ENCODE measurements around the gene AQP12A. TPM values are rescaled to one million over a fixed set of nuclear protein-coding genes. Genes with fewer than 3 reads are reported as not detected.

Gene AQP12A
- total RNA-seq, 3 donors from 2014 or later: not detected

DNA sequence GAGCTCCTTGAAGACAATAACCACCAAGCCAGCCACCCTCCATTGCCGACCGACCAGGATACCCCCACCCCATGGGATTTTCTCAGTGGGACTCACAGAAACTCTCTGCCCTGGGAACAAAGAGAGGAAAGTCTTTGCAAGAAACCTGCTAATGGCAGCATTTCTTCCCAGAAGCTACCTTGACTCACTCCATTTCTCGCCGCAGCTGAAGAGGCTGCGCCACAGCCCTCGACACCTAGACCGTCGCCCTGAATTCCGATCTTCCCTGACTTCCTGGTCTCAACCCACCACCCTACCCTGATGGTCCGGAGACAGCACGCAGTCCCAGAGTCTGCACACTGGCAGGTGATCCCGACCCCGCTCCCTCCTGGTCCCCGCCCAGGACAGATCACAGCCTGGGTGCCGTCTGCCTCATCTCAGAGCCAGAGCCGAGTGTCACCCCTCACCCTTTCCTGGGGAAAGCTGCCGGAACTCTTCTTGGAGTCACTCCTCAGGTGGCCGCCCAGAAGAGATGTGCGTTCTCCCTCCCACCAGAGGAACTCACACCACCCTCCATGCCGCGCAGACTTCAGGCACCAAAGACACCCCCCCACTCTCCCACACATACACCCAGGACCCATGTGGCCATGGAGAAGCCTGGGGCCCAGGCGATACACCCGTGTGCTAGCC, 24.6 kb downstream of the AQP12A start:
- Mint-ChIP-seq H3K36me3 (ENCODE audit: insufficient read depth) (no peaks in the 10 kb centered on the region), H3K27me3 (ENCODE audit: low read depth) (peaks cover 1% of the 10 kb centered on the region), H3K4me1 (ENCODE audit: low read depth) (no peaks in the 10 kb centered on the region), H3K4me3 (no peak overlapping the region), H3K9me3 (no peaks in the 10 kb centered on the region)
- ATAC-seq (no peak), DNase-seq (no peak)

DNA sequence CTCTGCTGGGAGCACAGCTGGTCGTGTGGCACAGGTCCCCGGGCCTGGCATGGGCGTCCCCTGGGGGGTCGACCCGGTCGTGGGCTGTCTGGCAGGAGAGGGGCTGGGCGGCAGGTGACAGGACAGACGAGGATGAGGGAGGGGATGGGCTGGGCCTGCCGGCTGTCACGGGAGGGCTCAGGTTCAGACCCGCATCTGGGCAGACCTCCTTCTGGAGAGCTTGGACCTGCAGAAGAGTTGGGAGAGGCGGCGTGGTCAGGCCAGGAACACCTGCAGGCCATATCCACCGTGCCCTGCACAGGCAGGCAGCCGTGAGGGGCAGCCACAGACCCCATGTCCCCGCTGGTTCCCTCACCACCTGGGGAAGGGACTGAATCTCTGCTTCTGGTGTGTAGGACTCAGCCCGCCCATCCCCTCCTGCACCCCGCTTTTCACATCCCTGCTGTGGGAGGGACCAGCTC, 25.5 kb downstream of the AQP12A start:
- no peaks in the 10 kb centered on the region for H3K9me3 Mint-ChIP-seq

DNA sequence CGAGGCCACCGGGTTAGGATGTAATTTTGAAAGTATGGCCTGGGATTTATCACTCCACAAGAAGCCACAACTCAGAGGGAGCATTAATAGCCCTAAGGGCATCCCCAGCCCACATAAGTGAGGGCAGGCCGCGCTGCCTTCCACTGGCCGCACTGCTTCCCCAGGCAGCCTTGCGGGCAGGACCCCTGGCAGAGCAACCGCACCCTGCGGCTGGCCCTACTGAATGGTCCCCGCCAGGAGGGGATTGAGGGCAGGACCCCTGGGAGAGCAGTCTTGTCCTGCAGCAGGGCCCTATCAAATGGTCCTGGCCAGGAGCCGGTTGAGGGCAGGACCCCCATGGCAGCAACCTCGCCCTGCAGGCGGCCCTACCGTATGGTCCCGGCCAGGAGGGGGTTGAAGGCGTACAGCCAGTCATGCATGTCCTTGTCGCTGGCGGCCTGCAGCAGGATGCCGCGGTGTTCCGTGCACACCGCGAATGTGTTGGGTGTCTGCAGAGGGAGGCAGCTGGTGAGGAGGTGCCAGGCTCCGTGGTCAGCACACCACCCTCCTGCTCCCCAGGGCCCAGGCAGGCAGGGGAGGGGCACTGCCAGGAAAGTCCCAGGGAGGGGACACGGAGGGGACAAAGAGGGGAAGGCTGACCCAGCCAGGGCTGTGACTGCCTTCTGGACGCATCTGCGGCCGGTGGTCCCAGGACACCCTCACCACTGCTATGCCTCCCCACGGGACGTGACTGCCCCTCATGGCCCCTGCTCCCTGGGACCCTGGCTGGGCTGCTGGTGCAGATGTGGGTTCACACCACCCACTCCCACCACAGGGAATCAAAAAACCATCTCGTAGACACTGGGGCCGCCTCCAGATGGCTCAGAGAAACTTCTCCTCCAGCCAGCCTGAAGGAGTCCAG, 26.3 kb downstream of the AQP12A start:
- Mint-ChIP-seq H3K27me3 (ENCODE audit: low read depth) (peaks cover 1% of the 10 kb centered on the region), H3K4me1 (ENCODE audit: low read depth) (no peaks in the 10 kb centered on the region), H3K4me3 (no peak overlapping the region), H3K9me3 (no peaks in the 10 kb centered on the region), H3K36me3 (ENCODE audit: insufficient read depth) (no peaks in the 10 kb centered on the region)
- ATAC-seq: no peak
- DNase-seq: no peak

More for the DNA sequence above, 25.5 kb downstream of the AQP12A start:
- DNase-seq: no peak
- Mint-ChIP-seq H3K4me3 (no peak overlapping the region), H3K4me1 (ENCODE audit: low read depth) (no peaks in the 10 kb centered on the region), H3K36me3 (ENCODE audit: insufficient read depth) (no peaks in the 10 kb centered on the region), H3K27me3 (ENCODE audit: low read depth) (peaks cover 1% of the 10 kb centered on the region)
- no peak for ATAC-seq

DNA sequence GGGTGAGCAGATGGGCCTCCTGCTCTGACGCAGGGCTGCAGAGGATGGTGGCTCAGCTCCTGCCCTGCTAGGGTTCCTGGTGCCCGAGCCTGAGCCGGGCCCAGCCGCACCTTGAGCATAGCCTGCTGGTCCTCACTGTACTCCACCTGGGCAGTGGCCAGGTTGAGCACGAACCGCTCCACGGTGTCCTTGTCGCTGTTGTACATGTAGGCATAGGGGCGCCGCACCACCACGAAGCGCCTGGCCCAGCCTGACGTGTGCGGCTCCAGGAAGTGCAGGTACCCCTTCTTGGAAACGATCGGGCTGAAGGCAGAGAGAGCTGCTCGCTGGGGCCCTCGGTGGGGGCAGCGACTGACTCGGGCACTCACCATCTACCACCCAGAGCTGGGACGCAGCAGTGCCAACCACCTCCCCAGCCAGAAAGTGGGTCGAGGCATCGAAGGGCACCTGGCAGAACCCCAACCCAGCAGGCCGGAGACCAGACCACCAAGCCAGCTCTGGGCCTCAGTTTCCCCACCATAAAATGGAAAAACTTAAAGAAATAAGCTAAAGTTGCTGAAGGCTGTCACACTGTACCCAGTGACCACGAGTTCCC, 27.3 kb downstream of the AQP12A start:
- Mint-ChIP-seq H3K4me3 (no peak overlapping the region), H3K27me3 (ENCODE audit: low read depth) (peaks cover 1% of the 10 kb centered on the region), H3K9me3 (no peaks in the 10 kb centered on the region), H3K4me1 (ENCODE audit: low read depth) (no peaks in the 10 kb centered on the region), H3K36me3 (ENCODE audit: insufficient read depth) (no peaks in the 10 kb centered on the region)
- DNase-seq (no peak), ATAC-seq (no peak)

DNA sequence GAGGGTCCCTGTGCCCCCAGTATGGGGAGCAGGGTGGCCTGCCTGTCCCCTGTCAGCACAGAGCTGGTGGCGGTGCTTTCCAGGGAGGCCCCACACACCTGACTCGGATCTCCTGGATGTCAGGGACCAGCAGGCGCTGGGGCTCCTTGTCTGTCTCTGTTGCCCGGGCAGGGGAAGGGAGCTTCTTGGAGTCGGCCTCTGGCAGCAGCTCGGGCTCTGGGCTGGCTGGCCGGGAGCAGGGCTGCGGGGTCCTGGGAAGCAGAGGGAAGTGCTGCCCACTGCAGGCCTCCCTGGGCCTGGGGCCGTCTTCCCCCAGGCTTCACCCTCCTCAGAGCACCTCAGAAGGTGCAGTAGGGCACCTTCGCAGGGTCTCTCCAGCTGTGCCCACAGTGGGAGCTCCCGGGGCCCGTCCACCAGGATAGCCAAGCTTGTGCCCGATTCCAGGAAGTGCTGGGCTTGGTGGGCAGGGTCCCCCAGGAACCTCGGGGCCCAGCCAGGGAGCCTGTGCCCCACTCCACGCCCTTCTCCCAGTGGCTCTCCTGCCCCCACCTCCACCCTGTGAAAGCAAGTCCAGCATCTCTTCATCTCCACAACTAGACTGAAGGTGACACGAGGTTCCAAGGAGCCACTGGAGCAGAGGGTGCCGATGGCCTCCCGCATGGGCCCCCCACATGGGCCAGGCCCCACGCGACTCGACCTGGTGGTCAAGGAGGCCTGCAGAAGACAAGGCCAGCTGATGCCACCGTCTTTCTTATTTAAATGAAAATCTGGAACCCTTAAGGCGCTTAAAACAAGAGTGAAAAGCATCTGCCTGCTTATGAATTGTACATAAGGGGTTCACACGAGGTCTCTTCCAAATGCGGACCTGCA, 28.2 kb downstream of the AQP12A start:
- Mint-ChIP-seq H3K4me1 (ENCODE audit: low read depth) (no peaks in the 10 kb centered on the region), H3K27me3 (ENCODE audit: low read depth) (peaks cover 1% of the 10 kb centered on the region), H3K36me3 (ENCODE audit: insufficient read depth) (no peaks in the 10 kb centered on the region), H3K4me3 (no peak overlapping the region), H3K9me3 (no peaks in the 10 kb centered on the region)
- ATAC-seq (no peak), DNase-seq (no peak)

DNA sequence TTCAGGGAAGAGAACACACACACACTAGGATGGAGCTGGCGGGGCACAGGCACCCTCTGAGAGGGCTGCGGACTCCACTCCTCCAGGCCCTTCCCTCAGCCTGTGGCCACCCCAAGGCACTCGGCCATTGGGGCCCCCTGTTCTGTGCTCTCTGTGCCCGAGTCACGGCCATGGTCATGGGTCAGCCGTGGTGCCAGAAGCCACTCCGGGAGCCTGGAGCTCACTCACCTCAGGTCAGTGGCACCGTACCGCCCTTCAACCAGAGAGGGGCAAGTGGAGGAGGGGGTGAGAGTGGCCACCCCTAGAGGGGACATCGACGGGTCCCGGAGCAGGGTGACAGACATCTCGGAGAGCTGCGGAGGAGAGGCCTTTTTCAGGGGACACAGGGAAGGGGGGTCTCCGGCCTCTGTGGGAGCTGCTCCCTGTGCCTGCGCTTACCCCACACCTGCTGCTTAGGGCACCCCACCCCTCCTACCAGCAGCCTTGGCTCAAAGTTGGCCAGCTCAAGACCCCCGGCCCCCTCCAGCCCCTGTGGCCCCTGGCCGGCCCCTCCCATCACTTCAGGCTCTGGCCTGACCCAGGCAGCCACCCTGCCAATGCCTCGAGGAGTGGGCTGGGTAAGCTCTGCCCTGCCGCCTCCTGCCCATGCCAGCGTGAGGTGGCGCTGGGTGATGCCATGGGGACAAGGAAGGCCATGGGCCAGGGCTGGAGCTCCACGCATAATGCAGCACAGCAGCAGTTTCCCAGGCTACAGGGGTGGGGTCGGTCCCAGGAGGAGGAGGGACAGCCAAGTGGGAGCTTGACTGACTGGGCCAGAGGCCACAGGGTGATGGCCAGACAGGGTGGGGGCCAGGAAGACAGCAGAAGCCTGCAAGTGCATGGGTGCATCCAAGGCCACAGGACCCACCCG, 29.3 kb downstream of the AQP12A start:
- Mint-ChIP-seq H3K36me3 (ENCODE audit: insufficient read depth) (no peaks in the 10 kb centered on the region), H3K9me3 (no peaks in the 10 kb centered on the region), H3K4me1 (ENCODE audit: low read depth) (no peaks in the 10 kb centered on the region), H3K27me3 (ENCODE audit: low read depth) (peaks cover 1% of the 10 kb centered on the region), H3K4me3 (no peak overlapping the region)
- ATAC-seq (no peak), DNase-seq (no peak)

DNA sequence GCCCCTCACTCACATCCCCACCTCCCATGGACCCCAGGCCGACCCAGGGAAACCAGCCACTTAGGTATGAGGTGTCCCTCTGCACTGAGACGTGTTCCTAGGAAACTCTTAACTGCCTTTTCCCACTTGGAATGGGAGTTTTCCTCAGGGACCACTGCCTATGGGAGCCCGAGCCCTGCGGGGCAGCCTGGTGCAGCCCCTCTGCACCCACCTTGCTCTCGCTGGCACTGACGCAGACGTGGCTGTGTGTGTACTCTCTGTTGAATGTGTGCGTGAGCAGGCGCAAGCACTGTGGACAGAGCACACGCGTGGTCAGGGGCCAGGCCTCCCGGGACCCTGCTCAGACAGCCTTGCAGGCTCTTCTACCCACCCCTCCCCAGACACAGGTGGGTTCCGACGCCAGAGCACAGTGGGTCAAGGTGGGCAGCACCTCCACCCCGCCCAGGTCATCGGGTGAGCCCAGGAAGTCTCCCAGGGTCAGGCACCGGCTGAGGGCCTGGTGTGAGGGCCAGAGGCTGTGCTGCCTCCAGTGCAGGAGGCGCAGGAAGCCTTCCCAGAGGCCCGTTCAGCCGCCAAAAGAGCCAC, 30.0 kb downstream of the AQP12A start:
- Mint-ChIP-seq H3K36me3 (ENCODE audit: insufficient read depth) (no peaks in the 10 kb centered on the region), H3K4me3 (no peak overlapping the region), H3K9me3 (no peaks in the 10 kb centered on the region), H3K4me1 (ENCODE audit: low read depth) (no peaks in the 10 kb centered on the region), H3K27me3 (ENCODE audit: low read depth) (peaks cover 1% of the 10 kb centered on the region)
- DNase-seq: no peak
- ATAC-seq: no peak

DNA sequence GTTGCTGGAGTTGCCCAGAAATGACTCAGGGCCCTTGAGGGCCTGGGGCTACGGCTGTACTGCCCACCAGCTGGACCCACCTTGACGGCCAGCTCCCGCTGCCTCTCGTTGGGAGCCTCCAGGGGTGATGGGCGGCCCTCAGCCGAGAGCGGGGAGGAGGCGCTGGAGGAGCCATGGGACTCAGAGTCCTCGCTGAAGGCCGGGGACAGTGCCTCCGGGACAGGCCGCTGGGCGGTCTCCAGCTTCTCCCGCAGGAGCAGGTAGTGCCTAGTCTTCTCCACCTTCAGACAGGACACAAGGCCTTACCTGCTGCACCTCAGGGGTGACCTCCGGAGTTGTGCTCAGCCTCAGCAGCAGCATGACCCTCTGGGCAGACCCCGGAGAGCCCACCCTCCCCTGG, 30.7 kb downstream of the AQP12A start:
- no peak for DNase-seq
- no peaks in the 10 kb centered on the region for H3K4me1 Mint-ChIP-seq (ENCODE audit: low read depth)
- H3K27me3 Mint-ChIP-seq (ENCODE audit: low read depth): peaks cover 1% of the 10 kb centered on the region
- no peak overlapping the region for H3K4me3 Mint-ChIP-seq
- H3K36me3 Mint-ChIP-seq (ENCODE audit: insufficient read depth): no peaks in the 10 kb centered on the region
- no peak for ATAC-seq
- H3K9me3 Mint-ChIP-seq: no peaks in the 10 kb centered on the region

DNA sequence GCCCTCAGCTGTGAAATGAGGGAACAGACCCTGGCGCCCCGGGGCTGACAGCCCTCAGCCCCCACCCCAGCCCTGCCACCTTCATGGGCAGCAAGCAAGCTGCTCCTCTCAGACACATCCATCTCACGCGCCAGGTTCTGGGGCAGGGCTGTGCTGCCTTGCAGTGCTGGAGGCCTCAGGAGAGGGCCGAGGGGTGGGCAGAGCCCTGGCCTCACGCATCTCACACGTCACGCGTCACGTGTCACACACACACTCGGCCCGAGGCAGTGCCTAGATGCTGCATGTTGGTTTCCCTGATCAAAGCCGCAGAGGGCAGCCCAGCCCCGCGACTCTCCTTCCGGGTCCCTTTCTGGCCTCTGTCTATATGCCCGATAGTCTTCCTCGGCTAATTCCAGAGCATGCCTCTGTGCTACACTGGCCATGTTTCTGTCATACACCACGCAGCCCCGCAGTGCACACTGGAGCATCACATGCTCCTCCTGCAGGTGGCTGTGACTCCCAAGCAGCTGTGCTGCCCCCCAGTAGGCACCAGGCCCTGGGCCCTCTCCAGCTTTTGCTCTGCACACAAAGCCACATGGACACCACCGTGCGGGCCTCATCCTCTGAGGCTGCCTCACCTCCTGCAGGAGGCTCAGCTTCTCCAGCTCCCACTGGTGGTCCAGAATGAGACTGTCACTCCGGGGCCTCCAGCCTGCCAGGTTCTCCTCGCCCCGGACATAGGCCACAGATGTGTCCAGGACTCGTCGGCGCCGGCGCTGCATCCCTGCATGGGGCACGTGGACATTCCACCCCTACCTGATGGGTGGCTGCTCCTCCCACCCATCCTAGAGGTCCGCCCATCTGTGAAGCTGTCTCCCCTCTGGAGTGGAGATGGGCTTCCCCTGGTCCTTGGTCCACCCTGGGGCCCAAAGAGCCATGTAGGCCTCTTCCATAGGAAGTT, 31.4 kb downstream of the AQP12A start:
- no peak overlapping the region for H3K4me3 Mint-ChIP-seq
- peaks cover 1% of the 10 kb centered on the region for H3K27me3 Mint-ChIP-seq (ENCODE audit: low read depth)
- no peaks in the 10 kb centered on the region for H3K36me3 Mint-ChIP-seq (ENCODE audit: insufficient read depth)
- ATAC-seq: no peak
- no peak for DNase-seq
- H3K9me3 Mint-ChIP-seq: no peaks in the 10 kb centered on the region
- H3K4me1 Mint-ChIP-seq (ENCODE audit: low read depth): no peaks in the 10 kb centered on the region

DNA sequence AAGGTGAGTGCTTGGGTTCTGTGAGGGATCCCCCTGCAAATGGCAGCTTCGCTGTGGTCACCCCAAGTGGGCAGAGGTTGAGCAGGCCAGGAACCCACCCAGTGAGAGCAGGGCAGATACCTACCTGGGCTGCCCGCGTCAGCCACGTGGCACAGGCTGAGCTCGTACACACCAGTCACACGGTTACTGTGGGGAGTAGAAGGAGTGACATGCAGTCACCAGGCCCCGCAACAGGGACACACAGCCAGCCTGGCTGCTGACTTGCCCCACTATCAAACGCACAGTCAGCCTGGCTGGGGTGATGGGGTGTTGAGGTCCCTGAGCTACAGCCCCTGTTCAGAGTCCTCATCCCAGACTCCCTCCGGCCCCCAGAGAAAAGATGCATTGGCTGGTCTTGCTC, 32.2 kb downstream of the AQP12A start:
- Mint-ChIP-seq H3K9me3 (no peaks in the 10 kb centered on the region), H3K4me1 (ENCODE audit: low read depth) (no peaks in the 10 kb centered on the region), H3K27me3 (ENCODE audit: low read depth) (peaks cover 1% of the 10 kb centered on the region), H3K4me3 (no peak overlapping the region), H3K36me3 (ENCODE audit: insufficient read depth) (no peaks in the 10 kb centered on the region)
- no peak for DNase-seq
- no peak for ATAC-seq

DNA sequence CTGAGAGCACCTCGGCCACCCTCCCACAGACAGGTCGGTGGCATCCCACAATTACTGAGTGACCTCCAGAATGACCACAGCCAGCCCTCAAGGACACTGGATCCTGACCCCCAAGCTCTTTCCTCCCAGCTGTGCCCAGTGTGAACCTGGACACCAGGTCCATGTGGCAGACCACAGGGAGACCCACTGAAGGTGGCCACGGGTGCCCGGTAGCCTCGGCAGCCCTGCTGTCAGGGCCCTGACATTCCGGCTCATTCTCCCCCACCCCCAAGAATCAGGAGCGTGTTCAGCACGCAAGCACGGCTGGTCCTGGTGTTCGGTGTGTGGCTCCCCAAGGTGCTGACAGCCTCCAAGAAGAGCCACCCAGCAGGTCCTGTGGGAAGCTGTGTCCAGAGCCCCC, 32.8 kb downstream of the AQP12A start:
- Mint-ChIP-seq H3K4me1 (ENCODE audit: low read depth) (no peaks in the 10 kb centered on the region), H3K36me3 (ENCODE audit: insufficient read depth) (no peaks in the 10 kb centered on the region), H3K4me3 (no peak overlapping the region), H3K27me3 (ENCODE audit: low read depth) (peaks cover 3% of the 10 kb centered on the region), H3K9me3 (no peaks in the 10 kb centered on the region)
- no peak for ATAC-seq
- DNase-seq: no peak

DNA sequence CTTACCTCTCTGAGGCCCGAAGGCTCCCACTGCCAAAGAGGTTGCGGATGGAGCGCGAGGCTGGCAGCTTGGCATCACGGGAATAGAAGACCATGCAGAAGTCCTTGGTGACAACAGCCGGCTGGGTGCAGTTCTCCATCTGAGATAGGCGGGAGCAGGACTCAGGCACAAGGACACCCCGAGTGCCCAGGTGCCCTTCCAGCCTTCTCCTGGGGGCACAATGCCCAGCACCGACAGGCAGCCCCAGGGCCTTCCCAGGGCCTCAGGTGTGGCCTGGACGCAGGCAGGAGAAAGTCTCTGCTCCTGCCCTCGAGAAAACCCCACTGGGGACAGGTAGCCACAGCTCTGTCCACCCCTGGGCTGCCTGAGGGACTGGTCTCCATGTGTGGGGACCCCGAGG, 33.6 kb downstream of the AQP12A start:
- H3K9me3 Mint-ChIP-seq: no peaks in the 10 kb centered on the region
- no peak for ATAC-seq

More for the DNA sequence above, 33.6 kb downstream of the AQP12A start:
- peaks cover 3% of the 10 kb centered on the region for H3K27me3 Mint-ChIP-seq (ENCODE audit: low read depth)
- no peaks in the 10 kb centered on the region for H3K36me3 Mint-ChIP-seq (ENCODE audit: insufficient read depth)
- H3K4me1 Mint-ChIP-seq (ENCODE audit: low read depth): no peaks in the 10 kb centered on the region
- H3K4me3 Mint-ChIP-seq: no peak overlapping the region
- DNase-seq: no peak
